ENCODE results near the gene KDM2A.

The KDM2A gene

DNA sequence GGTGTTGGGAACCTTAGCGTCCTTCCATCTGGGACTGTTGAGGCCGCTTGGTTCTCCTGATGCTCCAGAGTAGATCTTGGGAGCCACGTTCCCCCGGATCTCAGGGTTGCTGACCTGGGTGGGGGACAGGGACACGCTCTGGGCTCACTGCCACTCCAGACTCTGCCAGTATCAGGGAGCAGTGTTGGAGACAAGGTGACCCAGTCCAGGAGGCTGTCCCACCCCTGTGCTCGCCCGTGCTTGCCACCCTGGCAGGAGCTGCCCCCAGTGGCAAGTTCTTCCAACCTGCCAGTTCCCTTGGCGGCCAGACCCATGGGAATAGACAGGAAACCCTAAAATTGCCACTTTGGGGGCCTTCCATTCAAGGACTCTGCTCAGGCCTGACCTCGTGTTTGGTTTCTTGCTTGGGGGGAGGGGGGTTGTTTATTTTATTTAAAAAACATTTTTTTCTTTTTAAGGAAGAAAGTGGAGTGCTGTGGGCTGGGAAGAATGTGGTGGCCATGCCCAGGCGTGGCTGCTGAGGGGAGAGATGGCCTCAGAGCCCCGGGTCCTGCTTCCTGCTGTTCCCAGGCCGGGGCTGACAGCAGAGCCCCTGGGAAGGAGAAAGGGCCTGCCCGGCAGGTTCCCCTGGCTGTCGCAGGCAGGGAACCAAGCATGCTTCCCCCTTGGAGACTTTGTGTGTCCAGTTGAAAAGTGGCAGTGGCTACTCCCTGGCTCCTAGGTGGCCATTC is 154.4 kb downstream of the KDM2A start:
- DNase-seq (ENCODE audit: low spot score): no peak

DNA sequence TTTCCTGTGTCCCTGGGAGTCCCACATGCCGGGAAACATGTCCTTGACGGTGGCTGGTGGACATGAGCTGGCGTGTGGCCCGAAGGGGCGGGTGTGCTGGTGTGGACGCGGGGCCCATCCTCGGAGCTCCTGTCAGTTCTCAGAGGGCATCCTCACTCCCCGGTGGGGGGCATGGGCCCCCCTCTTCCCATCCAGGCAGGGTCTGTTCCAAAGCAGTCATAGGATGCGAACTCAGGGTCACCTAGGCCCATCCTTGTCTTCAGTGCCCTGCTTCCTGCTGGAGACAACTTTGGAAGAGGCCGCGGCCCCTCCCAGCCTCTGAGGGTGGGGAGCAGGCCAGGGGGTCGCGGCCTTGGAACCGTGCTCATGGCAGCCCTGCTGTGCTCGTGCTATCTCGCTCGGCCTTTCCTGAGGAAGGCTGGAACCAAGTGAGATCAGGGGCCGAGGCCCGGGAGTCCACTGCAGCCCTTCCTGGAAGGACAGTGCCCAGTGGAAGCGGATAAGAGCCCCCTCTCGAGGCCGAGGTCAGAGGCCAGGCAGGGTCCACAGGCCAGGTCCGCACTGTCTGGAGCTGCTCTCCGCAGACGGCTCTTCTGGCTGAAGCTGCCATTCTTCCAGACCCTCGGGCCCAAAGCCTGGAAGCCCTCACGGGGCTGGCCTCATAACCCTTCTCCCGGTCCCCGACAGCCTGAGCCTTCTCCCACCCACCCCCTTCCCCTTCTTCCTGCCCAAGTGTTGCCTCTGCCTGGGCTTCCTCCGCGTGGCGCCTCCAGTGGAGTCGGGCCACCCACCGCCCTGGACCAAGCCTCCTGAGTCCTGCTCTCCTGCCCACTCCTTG is 155.9 kb downstream of the KDM2A start:
- DNase-seq (ENCODE audit: low spot score): no peak

DNA sequence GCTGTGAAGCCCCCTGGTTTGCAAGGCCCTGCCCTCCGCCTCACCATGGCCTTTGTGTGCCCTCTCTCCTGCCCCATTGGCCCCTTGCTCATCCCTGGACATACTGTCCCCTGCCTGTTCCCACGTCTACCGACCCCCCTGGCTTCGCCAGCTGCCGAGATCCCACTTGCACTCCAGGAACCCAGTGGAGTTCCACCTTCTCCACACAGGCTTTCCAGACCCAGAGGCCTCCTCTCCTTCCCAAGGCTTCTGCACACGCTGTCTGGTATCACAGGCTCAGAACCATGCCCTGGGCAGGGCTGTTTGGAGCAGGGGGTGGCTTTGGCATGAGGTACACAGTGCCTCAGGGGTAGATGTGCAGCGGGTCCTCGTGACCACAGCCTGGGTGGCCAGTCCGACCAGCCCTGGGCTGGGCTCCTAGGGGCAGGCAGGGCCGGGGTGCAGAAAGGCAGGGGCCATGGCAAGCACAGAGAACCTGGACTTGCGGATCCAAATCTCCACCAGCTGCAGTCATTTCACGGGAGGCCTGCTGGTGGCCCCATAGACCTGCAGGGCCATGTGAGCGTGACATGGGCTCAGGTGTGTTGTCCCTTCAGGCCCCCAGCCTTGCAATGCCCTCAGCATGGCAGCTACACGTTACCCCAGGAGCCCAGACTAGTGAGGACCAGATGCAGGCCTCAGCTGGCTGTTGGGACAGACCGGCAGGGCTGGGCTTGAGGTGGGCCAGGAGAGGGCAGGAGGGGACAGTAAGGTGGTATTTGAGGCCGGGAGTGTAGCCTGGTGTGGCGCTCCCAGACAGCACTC is 156.7 kb downstream of the KDM2A start:
- DNase-seq (ENCODE audit: low spot score): no peak

- no peak for DNase-seq (ENCODE audit: low spot score)
Measured at GRCh38 chr11:67276781-67277230, 157.7 kb downstream of the KDM2A start.

DNA sequence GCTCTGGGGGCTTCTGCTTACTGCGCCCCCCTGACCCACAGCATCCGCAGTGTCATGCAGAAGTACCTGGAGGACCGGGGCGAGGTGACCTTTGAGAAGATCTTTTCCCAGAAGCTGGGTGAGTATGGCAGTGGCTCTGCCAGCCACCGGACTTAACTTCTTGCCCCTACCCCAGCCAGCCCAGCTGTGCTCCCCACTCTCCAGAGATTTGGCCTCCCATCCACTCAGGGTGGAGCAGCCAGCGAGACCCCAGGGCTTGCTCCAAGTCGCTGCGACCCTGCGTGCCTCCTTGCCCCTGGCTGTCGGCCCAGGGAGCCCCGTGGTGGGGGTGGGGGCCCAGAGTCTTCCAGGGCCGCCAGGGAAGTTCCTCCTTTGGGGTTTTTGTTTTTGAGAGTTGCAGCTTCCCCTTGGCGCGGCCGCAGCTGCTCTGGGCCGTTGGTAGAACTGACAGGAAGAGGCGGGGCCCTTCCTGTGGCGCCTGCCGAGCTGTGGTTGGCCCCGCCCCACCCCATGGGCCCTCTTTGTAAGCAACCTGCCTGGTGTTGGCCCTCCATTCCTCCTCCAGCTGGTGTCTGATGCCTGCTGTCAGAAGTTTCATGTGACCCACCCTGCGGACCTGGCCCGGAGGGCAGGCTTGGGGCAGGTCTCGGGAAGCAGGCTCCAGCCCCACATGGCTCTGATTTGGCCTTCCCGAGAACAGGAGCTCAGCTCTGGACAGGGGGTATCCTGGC is 158.3 kb downstream of the KDM2A start:
- no peak for DNase-seq (ENCODE audit: low spot score)

DNA sequence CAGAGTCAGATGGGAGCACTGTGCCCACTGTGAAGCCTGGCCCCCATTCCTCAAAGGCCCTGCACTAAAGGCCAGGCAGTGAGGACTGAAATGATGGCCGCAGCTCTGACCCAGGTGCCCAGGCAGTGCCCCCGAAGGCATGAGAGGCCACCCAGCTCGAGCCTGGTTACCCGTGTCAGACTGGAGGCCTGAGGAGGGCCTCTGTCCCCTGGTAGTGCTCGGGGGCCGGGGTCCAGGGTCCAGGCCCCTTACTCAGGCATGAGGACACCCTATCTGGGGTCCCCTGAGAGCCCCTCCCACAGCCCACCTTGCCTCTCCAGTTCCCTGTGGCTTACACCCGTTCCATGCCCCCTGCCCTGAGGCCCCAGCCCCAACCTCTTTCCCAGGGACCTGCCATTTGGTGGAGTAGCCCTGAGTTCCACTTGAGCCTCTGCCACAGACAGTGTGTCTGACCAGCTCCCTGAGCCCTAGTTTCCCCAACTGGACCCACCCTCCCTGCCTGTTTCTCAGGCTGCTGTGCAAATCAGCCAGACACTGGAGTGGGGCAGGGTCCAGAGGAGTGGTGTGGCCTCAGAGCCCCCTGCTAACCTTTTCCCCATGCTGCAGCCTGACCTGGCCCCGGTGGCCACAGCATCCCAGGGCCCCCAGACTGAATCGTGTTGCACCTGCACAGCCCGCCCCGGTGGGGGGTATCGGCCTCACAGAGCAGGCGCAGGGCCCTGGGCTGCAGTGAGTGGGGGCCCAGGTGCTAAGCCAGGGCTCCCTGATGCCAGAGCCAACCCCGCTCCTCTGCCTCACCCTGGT is 159.3 kb downstream of the KDM2A start:
- no peak for DNase-seq (ENCODE audit: low spot score)

GRCh38 chr11:67278939-67279588 is 160.0 kb downstream of the KDM2A start:
- DNase-seq (ENCODE audit: low spot score): no peak

- DNase-seq (ENCODE audit: low spot score): no peak
Measured at GRCh38 chr11:67279589-67280340, 160.7 kb downstream of the KDM2A start.

GRCh38 chr11:67280341-67280787 is 161.3 kb downstream of the KDM2A start:
- DNase-seq (ENCODE audit: low spot score): no peak

DNA sequence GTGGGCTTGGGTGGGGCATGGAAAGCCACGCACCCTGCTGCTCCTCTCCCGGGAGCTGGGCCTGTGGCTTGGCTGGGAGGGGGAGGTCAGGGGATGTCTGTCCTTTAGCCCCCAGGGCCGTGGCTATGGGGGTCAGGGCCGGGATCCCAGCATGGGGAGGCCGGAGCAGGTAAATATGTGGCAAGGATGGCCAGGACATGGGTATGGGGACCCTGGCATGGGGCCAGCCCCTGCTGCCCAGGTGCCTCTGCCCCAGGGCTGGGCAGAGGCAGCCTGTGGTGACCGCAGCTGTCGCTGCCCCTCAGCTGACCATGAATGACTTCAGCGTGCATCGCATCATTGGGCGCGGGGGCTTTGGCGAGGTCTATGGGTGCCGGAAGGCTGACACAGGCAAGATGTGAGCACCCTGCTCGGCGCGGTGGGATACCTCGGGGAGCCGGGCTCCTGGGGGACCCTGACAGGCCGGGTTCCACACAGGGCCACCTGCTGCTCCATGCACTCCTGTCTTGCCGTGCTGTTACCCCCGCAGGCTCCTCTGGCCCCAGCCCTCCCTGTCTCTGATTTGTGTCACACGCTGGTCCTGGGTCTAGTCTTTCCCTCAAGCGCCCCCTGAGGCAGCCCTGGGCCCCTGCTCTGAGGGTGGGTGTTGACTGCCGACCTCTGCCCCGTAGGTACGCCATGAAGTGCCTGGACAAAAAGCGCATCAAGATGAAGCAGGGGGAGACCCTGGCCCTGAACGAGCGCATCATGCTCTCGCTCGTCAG is 161.9 kb downstream of the KDM2A start:
- DNase-seq (ENCODE audit: low spot score): no peak

- DNase-seq (ENCODE audit: low spot score): no peak
Measured at GRCh38 chr11:67281552-67282150, 162.6 kb downstream of the KDM2A start.

DNA sequence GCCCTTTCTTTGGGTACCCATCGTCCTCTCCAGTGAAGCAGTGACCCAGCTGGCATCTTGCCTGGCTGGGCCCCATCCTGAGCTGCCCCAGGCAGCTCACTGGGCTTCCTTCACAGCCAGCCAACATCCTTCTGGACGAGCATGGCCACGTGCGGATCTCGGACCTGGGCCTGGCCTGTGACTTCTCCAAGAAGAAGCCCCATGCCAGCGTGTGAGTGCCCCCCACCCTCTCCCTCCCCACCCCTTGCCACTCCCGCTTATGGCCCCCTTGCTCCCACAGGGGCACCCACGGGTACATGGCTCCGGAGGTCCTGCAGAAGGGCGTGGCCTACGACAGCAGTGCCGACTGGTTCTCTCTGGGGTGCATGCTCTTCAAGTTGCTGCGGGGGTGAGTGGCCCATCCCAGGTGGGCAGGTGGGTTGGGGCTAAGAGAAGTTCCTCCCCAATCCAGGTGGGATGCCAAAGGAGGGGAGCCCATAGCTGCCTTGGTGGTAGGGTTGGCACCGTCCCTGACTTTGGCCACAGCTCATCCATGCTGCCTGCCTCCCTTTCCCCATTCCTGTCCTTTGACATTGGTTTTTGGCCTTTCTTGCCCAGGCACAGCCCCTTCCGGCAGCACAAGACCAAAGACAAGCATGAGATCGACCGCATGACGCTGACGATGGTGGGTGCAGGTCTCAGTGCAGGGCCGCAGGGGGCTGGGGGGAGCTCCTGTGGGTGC is 163.3 kb downstream of the KDM2A start:
- no peak for DNase-seq (ENCODE audit: low spot score)

- DNase-seq (ENCODE audit: low spot score): no peak
Measured at GRCh38 chr11:67282876-67283371, 163.9 kb downstream of the KDM2A start.

DNA sequence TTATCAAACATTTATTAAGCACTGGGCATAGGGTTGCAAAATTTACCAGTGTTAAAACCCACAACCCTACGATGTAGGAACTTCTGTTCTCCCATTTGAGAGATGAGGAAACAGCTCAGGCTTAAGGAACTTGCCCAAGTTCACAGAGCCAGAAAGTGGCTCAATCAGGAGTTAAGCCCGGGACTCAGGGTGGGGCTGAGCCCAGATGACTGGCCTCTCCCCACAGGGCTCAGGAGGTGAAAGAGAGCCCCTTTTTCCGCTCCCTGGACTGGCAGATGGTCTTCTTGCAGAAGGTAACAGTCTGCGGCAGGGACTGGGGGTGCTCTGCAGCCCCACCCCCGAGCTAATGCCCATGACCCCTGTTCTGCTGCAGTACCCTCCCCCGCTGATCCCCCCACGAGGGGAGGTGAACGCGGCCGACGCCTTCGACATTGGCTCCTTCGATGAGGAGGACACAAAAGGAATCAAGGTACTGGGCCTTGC is 164.5 kb downstream of the KDM2A start:
- DNase-seq (ENCODE audit: low spot score): no peak

DNA sequence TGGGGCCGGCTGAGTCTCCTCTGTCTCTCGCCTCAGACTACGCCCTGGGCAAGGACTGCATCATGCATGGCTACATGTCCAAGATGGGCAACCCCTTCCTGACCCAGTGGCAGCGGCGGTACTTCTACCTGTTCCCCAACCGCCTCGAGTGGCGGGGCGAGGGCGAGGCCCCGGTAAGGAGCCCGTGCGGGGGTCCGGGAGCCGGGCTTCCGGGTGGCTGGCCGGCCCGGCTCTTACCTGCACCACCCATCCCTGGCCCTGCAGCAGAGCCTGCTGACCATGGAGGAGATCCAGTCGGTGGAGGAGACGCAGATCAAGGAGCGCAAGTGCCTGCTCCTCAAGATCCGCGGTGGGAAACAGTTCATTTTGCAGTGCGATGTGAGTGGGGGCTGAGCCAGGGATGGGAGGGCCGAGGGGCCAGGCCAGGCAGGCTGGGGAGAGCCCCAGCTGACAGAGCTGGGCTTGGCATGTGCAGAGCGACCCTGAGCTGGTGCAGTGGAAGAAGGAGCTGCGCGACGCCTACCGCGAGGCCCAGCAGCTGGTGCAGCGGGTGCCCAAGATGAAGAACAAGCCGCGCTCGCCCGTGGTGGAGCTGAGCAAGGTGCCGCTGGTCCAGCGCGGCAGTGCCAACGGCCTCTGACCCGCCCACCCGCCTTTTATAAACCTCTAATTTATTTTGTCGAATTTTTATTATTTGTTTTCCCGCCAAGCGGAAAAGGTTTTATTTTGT is 165.9 kb downstream of the KDM2A start:
- no peak for DNase-seq (ENCODE audit: low spot score)
